GM12872 (cell line): ENCODE measurements around the gene JOSD1.

ENCODE experiments used
- TF ChIP-seq, protein P1 (sequence below): IDR thresholded peaks from 3 replicates; pipeline ENCODE4 v1.5.1; 2011; ENCODE audit warnings: low read depth, mild to moderate bottlenecking, low read length, moderate library complexity; ENCODE audit not compliant: insufficient read depth

JOSD1 gene

DNA sequence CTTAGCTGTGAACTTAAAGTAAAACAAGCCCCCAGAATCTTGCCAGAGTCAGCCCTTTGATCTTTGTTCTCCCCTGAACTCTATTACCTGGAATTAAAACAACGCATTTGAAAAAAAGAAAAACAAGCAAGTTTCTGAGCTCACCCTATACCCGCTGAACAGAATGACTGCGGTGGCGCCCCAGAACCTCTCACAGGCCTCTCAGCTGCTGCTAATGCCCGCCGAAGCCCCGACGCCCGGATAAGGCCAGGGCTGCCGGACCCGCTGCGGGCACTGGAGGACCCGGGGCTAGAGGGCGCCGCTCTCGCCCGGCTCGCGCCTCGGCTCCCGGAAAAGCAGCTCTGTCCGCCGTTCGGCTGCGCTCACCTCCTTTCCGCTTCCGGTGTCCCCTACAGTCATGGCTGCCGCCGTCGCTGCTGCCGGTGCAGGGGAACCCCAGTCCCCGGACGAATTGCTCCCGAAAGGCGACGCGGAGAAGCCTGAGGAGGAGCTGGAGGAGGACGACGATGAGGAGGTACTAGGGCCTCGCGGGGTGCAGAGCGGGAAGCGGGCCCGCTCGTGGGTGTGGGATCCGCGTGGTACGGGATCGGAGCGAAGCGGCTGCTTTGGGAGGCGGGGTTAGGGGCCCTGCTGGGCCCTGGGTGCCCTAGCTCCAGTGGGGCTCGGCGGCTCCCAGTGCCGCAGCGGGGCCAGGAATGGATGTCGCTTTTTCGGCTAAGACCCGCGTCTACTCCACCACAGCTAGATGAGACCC lies 19.0 kb downstream of the JOSD1 start, which contains the start of gene TOMM22:
Gene TOMM22 (plus strand): TSS at position 376 of the 754 bp plus-strand sequence. CDS start 22 bp downstream, at position 398.
- TF ChIP-seq, protein P1, sequence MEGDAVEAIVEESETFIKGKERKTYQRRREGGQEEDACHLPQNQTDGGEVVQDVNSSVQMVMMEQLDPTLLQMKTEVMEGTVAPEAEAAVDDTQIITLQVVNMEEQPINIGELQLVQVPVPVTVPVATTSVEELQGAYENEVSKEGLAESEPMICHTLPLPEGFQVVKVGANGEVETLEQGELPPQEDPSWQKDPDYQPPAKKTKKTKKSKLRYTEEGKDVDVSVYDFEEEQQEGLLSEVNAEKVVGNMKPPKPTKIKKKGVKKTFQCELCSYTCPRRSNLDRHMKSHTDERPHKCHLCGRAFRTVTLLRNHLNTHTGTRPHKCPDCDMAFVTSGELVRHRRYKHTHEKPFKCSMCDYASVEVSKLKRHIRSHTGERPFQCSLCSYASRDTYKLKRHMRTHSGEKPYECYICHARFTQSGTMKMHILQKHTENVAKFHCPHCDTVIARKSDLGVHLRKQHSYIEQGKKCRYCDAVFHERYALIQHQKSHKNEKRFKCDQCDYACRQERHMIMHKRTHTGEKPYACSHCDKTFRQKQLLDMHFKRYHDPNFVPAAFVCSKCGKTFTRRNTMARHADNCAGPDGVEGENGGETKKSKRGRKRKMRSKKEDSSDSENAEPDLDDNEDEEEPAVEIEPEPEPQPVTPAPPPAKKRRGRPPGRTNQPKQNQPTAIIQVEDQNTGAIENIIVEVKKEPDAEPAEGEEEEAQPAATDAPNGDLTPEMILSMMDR = peak; percentile 76

DNA sequence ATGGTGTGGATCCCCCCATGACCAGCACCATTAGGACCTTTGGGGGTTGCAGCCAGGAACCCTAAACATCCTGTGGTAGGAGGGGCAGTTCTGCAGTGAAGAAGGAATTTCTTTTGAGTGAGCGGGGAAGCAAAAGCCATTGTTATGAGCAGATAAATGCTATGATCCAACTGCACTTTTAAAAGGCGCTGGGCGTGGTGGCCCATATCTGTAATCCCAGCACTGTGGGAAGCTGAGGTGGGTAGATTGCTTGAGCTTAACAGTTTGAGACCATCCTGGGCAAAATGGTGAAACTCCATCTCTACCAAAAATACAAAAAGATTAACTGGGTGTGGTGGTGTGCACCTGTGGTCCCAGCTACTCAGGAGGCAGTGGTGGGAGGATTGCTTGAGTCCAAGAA lies 24.9 kb downstream of the JOSD1 start:
- TF ChIP-seq, protein P1 = no peak

DNA sequence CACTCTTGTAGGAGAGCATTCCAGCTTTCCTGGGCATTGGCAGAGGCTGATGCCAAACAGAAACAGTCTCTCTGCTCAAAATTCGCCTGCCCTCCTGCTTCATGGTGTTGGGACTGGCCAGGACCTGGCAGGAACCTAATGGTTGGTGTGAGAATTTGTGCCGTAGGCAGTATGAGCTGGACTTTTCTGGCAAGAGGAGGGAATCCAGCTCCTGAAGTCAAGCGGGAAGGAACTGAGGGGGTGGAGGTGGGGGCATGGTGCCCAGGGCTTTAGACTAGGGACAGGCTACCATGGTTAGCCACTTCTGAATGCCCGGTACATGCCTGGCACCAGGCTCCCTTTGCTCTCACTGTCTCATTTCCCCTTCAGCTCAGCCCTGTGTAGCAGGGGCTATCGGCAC lies 25.9 kb downstream of the JOSD1 start:
- TF ChIP-seq, protein P1 = no peak

DNA sequence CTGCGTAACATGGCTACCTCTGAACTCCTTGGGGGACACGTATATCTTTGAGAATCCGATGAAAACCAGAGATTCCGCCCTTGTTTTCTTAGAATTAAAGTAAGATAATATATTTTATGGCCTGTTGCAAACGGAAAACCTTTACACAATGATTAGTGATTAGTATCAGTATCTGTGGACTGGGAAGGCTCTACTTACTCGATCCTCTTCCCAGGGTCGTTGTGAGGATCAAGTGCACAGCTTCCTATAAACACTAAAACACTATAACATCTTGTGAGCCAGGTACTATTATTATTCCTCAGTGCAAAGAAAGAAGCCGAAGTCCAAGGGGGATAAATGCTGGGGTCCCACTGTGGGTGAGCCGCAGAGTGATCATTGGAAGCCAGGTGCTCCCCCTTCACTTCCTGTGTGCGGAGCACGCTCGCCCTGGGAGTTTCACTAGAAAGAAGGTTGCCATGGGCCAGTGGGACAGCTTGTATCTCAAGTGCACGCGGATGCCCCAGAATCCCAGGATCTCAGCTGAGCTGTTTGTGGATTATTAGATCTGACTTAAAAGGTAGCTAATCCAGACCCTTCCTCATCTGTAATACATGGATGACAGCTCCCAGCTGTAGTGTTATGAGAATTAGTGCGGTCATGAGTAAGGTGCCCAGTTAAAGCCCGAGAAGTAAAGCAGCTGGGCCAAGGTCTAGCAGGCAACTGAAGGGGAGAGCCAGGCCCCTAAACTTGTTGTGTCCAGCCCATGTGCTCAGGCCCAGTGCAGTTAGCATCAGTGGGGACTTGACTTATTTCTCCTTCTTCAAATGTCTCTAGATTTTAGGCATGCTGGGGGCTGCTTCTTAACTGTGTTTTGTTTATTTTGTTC lies 43.5 kb downstream of the JOSD1 start:
- TF ChIP-seq, protein P1 = no peak

DNA sequence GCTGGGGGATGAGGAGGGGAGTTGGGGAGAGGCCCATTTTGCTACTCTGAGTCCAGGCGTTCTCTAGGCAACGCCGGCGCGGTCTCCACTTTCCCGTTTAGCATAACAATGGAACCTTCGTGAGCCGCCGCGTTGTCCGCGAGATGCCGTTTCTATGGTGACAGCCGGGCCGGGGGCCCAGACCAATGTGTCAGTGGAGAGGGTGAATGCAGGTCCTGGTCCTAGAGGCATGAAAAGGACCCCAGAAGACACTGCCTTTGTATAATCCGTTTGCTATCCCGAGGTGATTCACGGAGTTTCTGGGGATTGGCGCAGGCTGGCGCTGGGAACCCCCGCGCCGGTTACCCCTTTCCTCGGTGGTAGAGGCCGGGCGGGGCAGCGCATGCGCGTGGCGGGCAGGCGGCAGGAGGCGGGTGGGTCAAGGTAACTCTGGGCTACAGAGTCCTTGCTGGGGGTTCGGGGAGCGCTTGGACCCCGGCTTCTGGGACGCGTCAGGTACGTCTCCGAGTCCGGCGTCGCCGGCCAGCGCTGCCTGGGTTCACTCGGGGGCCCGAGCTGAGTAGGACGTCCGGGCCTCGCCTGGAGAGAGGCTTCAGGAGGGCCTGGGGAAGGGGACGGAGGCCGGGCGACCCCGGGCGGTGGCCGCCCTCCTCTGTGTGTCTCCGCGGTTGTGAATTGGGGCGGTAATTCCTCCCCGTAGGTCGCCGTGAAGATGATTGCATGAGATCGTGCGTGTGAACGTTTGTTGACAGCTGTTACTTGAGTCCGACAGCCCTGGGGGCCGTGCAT lies 44.3 kb downstream of the JOSD1 start, which contains the start of the genes CBY1 and FAM227A:
Gene CBY1 (plus strand): TSS at position 383 of the 789 bp plus-strand sequence. CDS start 11,417 bp downstream, outside the sequence.
Gene FAM227A (minus strand): TSS at position 137 of the 789 bp plus-strand sequence. CDS start 6,224 bp downstream, outside the sequence.
- TF ChIP-seq, protein P1 = no peak

DNA sequence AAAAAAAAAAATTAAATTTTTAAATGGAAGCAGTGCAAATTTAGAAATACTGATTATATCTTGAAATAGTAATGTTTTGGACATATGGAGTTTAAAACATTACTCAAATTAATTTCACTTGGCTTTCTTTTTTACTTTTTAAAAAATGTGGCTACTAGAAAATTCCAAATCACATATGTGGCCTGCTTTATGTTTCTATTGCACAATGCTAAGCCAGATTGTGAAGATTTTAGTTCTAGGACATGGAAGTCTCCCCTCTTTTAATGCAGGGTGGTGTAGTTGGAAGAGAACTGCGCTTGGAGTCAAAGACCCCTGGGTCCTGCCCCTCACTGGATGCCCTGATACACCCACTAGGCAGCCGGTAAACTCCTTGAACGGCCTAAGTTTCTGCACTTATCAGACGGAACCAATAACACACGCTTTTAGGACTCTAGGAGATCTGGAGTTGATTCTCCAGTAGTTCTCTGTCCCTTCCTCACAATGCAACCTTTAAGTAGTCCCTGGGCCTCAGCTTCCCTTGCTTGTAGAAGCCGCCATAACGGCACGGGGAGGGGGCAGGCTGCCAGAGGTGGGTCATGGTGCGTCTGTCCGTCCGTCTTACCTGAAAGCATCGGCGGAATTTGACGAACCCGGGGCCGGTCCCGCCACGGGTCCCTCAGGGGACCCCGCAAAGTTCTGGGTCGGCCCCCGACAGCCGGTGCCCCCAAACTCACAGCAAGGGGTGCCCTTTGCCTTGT lies 45.1 kb downstream of the JOSD1 start:
- TF ChIP-seq, protein P1 = no peak
